GM12878 (cell line): ENCODE results near the gene UBASH3B. TPM values are rescaled to one million over a fixed set of nuclear protein-coding genes. Genes with fewer than 3 reads are reported as not detected.

Experiments
- ATAC-seq: fragments of 200-7000 bp; cut with Tn5 transposase; 3 replicates; pipeline ENCODE4 v1.9.1; 2020; ENCODE audit warnings: mild to moderate bottlenecking, moderate library complexity
- BruUV-seq: library from RNA; stranded (reverse); fragments of 400-500 nt; replicated peaks from 2 replicates; lab custom pipeline; 2021; lab: Mats Ljungman, UMichigan
- CTCF ChIA-PET: fragments of 300-600 bp; sonication (Branson Sonifier 250); formaldehyde crosslinking; extraction: SDS; loops from one replicate; lab custom pipeline; 2021; ENCODE audit warnings: inconsistent platforms; lab: Yijun Ruan, JAX
- POLR2A ChIA-PET: fragments of 350-600 bp; formaldehyde crosslinking; extraction: SDS; loops from one replicate; lab custom pipeline; 2021; ENCODE audit warnings: inconsistent platforms; lab: Charles Lee
- RAD21 ChIA-PET: fragments of 300-600 bp; sonication (Branson Sonifier 250); formaldehyde crosslinking; loops from one replicate; lab custom pipeline; 2023; ENCODE audit warnings: antibody characterized with exemption; ENCODE audit not compliant: unreplicated experiment; lab: Charles Lee
- SMC1A ChIA-PET: fragments of 300-600 bp; sonication (Branson Sonifier 250); formaldehyde crosslinking; loops from one replicate; lab custom pipeline; 2023; ENCODE audit not compliant: unreplicated experiment, uncharacterized antibody; lab: Charles Lee
- DNase-seq: peaks from one replicate; pipeline ENCODE4 v3.0.0-alpha.2; 2011; ENCODE audit warnings: low read depth, low spot score
- FAIRE-seq: peaks from 3 replicates; lab custom pipeline; 2011; peaks lifted over from hg19 to GRCh38; lab: Jason Lieb, UNC
- H2AFZ ChIP-seq: 2 replicates; pipeline ENCODE4 v1.6.0; 2011; ENCODE audit warnings: low read depth, low read length, control low read depth; ENCODE audit not compliant: control insufficient read depth
- H3K27ac ChIP-seq: 2 replicates; pipeline ENCODE4 v1.5.1; 2011; ENCODE audit warnings: control low read depth; ENCODE audit not compliant: control insufficient read depth, insufficient read depth
- H3K27me3 ChIP-seq, 2 experiments: replicated peaks in 1 of 2; 2 replicates each; pipeline versions ENCODE4 v1.6.0 to v1.6.1; 2011; ENCODE audit warnings: low read length in 1 of 2; ENCODE audit not compliant: control insufficient read depth in 2 of 2, insufficient read depth in 2 of 2
- H3K36me3 ChIP-seq, 2 experiments: 2 replicates each; pipeline ENCODE4 v1.5.1; 2011; ENCODE audit warnings: low read length in 1 of 2; ENCODE audit not compliant: control insufficient read depth in 2 of 2, insufficient read depth in 2 of 2
- H3K4me1 ChIP-seq: 2 replicates; pipeline ENCODE4 v1.6.1; 2011; ENCODE audit warnings: mild to moderate bottlenecking, low read length, moderate library complexity, mixed read lengths; ENCODE audit not compliant: control insufficient read depth, insufficient read depth
- H3K4me2 ChIP-seq: 2 replicates; pipeline ENCODE4 v1.6.0; 2011; ENCODE audit warnings: control low read depth; ENCODE audit not compliant: control insufficient read depth, insufficient read depth
- H3K4me3 ChIP-seq: fragments of 200-600 bp; sonication (generic); 2 replicates; pipeline ENCODE4 v1.5.1; 2016
- H3K79me2 ChIP-seq: 2 replicates; pipeline ENCODE4 v1.6.0; 2011; ENCODE audit warnings: low read length; ENCODE audit not compliant: control insufficient read depth, insufficient read depth
- H3K9ac ChIP-seq: 2 replicates; pipeline ENCODE4 v1.8.0; 2011; ENCODE audit warnings: low read length, control low read depth, mixed read lengths; ENCODE audit not compliant: control insufficient read depth, insufficient read depth
- H3K9me3 ChIP-seq: replicated peaks from 3 replicates; pipeline ENCODE4 v1.5.1; 2011; ENCODE audit warnings: mild to moderate bottlenecking, low read length; ENCODE audit not compliant: control insufficient read depth, insufficient read depth
- H4K20me1 ChIP-seq: 2 replicates; pipeline ENCODE4 v1.6.0; 2011; ENCODE audit not compliant: control insufficient read depth, insufficient read depth
- EZH2 ChIP-seq: IDR thresholded peaks from 2 replicates; pipeline ENCODE4 v1.6.1; 2012; ENCODE audit warnings: low read depth, mild to moderate bottlenecking, control low read depth, inconsistent platforms, low read length, borderline replicate concordance; ENCODE audit not compliant: control insufficient read depth
- HCFC1 ChIP-seq: fragments of 150-350 bp; IDR thresholded peaks from 2 replicates; pipeline ENCODE4 v1.6.1; 2014; ENCODE audit warnings: low read length
- IRF3 ChIP-seq: fragments of 450-650 bp; IDR thresholded peaks from 2 replicates; pipeline ENCODE4 v1.6.1; 2014; ENCODE audit warnings: mild to moderate bottlenecking
- JUND ChIP-seq: IDR thresholded peaks from 2 replicates; pipeline ENCODE4 v1.6.1; 2012; ENCODE audit warnings: low read depth, mild to moderate bottlenecking, low read length, improper control_type of control experiment, moderate library complexity
- MYB ChIP-seq: fragments of 150-350 bp; IDR thresholded peaks from 2 replicates; pipeline ENCODE4 v1.6.1; 2014; ENCODE audit warnings: mild to moderate bottlenecking, low read depth, low read length, borderline replicate concordance
- RFX5 ChIP-seq: IDR thresholded peaks from 2 replicates; pipeline ENCODE4 v1.6.1; 2011; ENCODE audit warnings: low read depth, low read length, improper control_type of control experiment
- SPI1 ChIP-seq: IDR thresholded peaks from 2 replicates; pipeline ENCODE4 v1.6.1; 2011; ENCODE audit warnings: low read depth, mild to moderate bottlenecking, low read length, moderate library complexity, borderline replicate concordance; ENCODE audit not compliant: insufficient read depth
- SUPT20H ChIP-seq: IDR thresholded peaks from 2 replicates; pipeline ENCODE4 v1.6.1; 2011; ENCODE audit warnings: low read depth, mild to moderate bottlenecking, low read length, moderate library complexity, borderline replicate concordance; ENCODE audit not compliant: control insufficient read depth
- ZNF384 ChIP-seq: IDR thresholded peaks from 2 replicates; pipeline ENCODE4 v1.6.1; 2012; ENCODE audit warnings: low read depth, mild to moderate bottlenecking, low read length, improper control_type of control experiment, borderline replicate concordance
- WGBS: methylation state at CpG from one replicate; pipeline ENCODE4 v1.1.6; 2016; ENCODE audit warnings: low lambda C conversion rate; ENCODE audit not compliant: insufficient replicate concordance, insufficient coverage; ENCODE audit errors: missing lambda C conversion rate; 5-methylcytosine and 5-hydroxymethylcytosine counted together
- in situ Hi-C: fragments of 300-500 bp; cut with MboI; formaldehyde crosslinking; loops from 9 replicates; pipeline ENCODE4 v1.14.3; 2018; ENCODE audit warnings: mixed read lengths
- intact Hi-C: fragments of 100-400 bp; cut with micrococcal nuclease; formaldehyde crosslinking; loops from one replicate; pipeline ENCODE4 v1.14.2; 2022; ENCODE audit not compliant: unreplicated experiment
- polyA plus RNA-seq, 11 experiments: library from polyadenylated mRNA; depleted of rRNA in 4 of 11; unstranded in 6 of 11; stranded (reverse) in 5 of 11; fragments of >200 nt; fragmentation: Nextera tagmentation in 4 of 11; fragmentation: Illumina TruSeq in 1 of 11; extraction: Ambion mirVana in 4 of 11; extraction: Trizol in 1 of 11; gene quantifications; 1 replicate in 1 of 11; 2 replicates in 10 of 11; pipeline versions ENCODE4 v1.2.1 to v1.2.3, GENCODE V29; 2011 to 2016; ENCODE audit warnings: inconsistent platforms in 2 of 11, missing spikeins in 2 of 11, low read depth in 1 of 11
- total RNA-seq, 4 experiments: library from RNA; depleted of rRNA in 3 of 4; stranded (reverse); fragments of >200 nt in 3 of 4; fragmentation: Illumina TruSeq in 1 of 4; extraction: Trizol in 1 of 4; gene quantifications; 2 replicates each; pipeline versions ENCODE4 v1.2.1 to v1.2.3, GENCODE V29; 2013 to 2021
- TF ChIP-seq, protein P1 (sequence below): IDR thresholded peaks from 2 replicates; pipeline ENCODE4 v1.6.1; 2011; ENCODE audit warnings: borderline replicate concordance, low read depth, mild to moderate bottlenecking, moderate library complexity, low read length; ENCODE audit not compliant: insufficient read depth, poor library complexity, severe bottlenecking

The UBASH3B gene
- total and polyA plus RNA-seq, 10 of the 15 experiments (the other 5 are each of a cell fraction or from before 2014, with no cell fraction given): 0.18 to 3.3 (median 0.57) TPM

- ChIA-PET CTCF (interaction anchor here (1.1 to 13.4 kb wide), 5 partner anchors 25 to 231 kb away, joined by 3 to 490 read pairs (median 3); no protein-coding TSS in a partner anchor), RAD21 (interaction anchor here (0.6 to 10.5 kb wide), 3 partner anchors 10 to 265 kb away, joined by 3 to 254 read pairs (median 3); no protein-coding TSS in a partner anchor), POLR2A (interaction anchor here (1.1 kb wide), 1 partner anchor 63 kb away, joined by 3 read pairs; no protein-coding TSS in a partner anchor), SMC1A (interaction anchor here (0.8 to 11.5 kb wide), 3 partner anchors 8 to 157 kb away, joined by 3 to 294 read pairs (median 3); no protein-coding TSS in a partner anchor)
- Histone ChIP-seq H4K20me1 (no peaks in the 10 kb centered on the region), H3K4me3 (no peak overlapping the region), H3K27ac (no peak overlapping the region), H3K4me1 (no peaks in the 10 kb centered on the region), H2AFZ (no peak overlapping the region), H3K79me2 (no peaks in the 10 kb centered on the region), H3K36me3 (no peaks in the 10 kb centered on the region), H3K9me3 (no peaks in the 10 kb centered on the region), H3K9ac (no peak overlapping the region), H3K4me2 (no peak overlapping the region), H3K27me3 (no peaks in the 10 kb centered on the region; a peak in 1 of 4 replicates)
- ATAC-seq: no peak
- FAIRE-seq: no peak
- BruUV-seq: no TSS peak
- TF ChIP-seq HCFC1: no peak
- TF ChIP-seq RFX5: no peak
- TF ChIP-seq ZNF384: no peak
- no peak for TF ChIP-seq JUND
- TF ChIP-seq IRF3: no peak
- TF ChIP-seq MYB: no peak
- no peak for TF ChIP-seq EZH2
- TF ChIP-seq, protein P1, sequence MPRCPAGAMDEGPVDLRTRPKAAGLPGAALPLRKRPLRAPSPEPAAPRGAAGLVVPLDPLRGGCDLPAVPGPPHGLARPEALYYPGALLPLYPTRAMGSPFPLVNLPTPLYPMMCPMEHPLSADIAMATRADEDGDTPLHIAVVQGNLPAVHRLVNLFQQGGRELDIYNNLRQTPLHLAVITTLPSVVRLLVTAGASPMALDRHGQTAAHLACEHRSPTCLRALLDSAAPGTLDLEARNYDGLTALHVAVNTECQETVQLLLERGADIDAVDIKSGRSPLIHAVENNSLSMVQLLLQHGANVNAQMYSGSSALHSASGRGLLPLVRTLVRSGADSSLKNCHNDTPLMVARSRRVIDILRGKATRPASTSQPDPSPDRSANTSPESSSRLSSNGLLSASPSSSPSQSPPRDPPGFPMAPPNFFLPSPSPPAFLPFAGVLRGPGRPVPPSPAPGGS: no peak
- no peak for TF ChIP-seq SPI1
- TF ChIP-seq SUPT20H: no peak
- intact Hi-C loops (no loop called here), in situ Hi-C loops (no loop called here)
- 54% methylated on average over 3 of the region's 3 CpGs for WGBS
- DNase-seq: no peak
Observed at GRCh38 chr11:122789907-122790306, 134.4 kb downstream of the UBASH3B start.
